ENCODE measurements around the gene SPOCK1.

Gene SPOCK1

DNA sequence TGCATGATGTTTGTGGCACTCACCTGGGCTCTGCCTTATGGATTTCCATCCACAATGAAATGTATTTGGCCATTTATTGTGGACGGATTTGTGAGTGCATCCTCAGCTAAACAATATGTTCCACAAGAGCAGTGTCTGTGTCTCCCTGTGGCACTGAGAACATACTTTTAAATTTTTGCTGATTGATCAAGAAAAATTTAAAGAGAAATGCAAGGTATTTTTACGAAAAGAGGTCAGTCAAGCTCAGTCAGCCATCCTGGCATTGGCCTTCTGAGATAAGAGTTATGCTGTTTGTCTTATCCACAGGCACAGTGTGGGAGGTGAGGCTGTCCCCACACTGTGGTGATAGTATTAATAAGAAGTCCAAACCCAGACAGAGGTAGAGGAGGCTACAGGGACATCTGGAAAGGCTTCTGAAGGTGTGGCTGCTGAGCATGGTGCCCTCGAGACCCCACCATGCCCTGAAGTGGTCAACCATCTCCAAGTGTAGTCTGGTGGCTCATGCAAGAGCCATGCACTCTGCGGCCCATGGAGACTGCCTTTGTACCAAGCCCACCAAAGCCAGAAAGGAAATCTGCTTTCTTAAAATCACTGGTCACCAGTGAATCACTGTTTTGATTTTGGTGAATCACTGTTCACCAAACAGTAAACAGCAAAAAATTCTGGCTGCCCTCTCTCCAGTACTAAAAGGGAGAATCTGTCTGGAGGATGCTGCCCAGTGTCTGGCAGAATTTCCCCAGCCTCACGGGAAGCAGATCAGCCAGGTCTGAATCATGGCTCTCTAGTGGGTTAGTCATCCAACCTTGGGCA is 28.8 kb downstream of the SPOCK1 start:
- Histone ChIP-seq H4K20me1 (ENCODE audit: insufficient read depth, low read length) (no peaks in the 10 kb centered on the region), H3K36me3 (ENCODE audit: insufficient read depth, low read length) (no peaks in the 10 kb centered on the region), H3K4me2 (ENCODE audit: insufficient read depth, low read length) (no peak overlapping the region), H3K4me1 (ENCODE audit: insufficient read depth, low read length) (no peaks in the 10 kb centered on the region), H3K4me3 (ENCODE audit: low read depth in 1 of 2, low read length in 2 of 2) (no peak overlapping the region), H3K9ac (ENCODE audit: low read depth, low read length) (no peak overlapping the region), H2AFZ (ENCODE audit: low read depth, low read length) (no peak overlapping the region), H3K79me2 (ENCODE audit: insufficient read depth, low read length) (no peaks in the 10 kb centered on the region), H3K9me3 (ENCODE audit: insufficient read depth, low read length, severe bottlenecking) (no peaks in the 10 kb centered on the region), H3K27me3 (ENCODE audit: insufficient read depth, low read length, poor library complexity) (peaks cover 10% of the 10 kb centered on the region), H3K27ac (ENCODE audit: low read length) (no peak overlapping the region)
- TF ChIP-seq EZH2 (IDR thresholded peaks at IDR 0.05; ENCODE audit: borderline replicate concordance, low read depth, low read length, severe bottlenecking): no peak
- no peak for TF ChIP-seq CTCF (IDR thresholded peaks at IDR 0.05; ENCODE audit: borderline replicate concordance, extremely low read depth, low read length, poor library complexity, severe bottlenecking)
- no peak for ATAC-seq (ENCODE audit: insufficient read depth, low read depth)
- no peak for DNase-seq

DNA sequence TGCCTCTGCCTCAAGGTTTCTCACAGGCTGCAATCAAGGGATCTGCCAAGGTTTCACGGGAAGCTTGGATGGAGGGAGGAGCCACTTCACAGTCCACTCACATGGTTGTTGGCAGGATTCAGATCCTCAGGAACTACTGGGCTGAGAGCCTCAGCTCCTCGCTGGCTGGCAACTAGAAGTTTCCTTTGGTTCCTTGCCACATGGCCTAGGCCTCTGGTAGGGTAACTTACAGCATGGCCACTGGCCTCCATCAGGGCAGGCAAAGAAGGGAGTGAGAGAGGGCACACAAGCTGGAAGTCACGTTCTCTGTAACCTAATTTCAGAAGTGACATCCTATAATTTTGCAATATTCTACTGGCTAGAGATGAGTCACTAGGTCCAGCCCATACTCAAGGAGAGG is 32.2 kb downstream of the SPOCK1 start:
- Histone ChIP-seq H3K36me3 (ENCODE audit: insufficient read depth, low read length) (no peaks in the 10 kb centered on the region), H3K9ac (ENCODE audit: low read depth, low read length) (no peak overlapping the region), H2AFZ (ENCODE audit: low read depth, low read length) (no peak overlapping the region), H3K4me2 (ENCODE audit: insufficient read depth, low read length) (no peak overlapping the region), H3K9me3 (ENCODE audit: insufficient read depth, low read length, severe bottlenecking) (no peaks in the 10 kb centered on the region), H3K79me2 (ENCODE audit: insufficient read depth, low read length) (no peaks in the 10 kb centered on the region), H3K27ac (ENCODE audit: low read length) (no peak overlapping the region), H3K4me1 (ENCODE audit: insufficient read depth, low read length) (no peaks in the 10 kb centered on the region), H4K20me1 (ENCODE audit: insufficient read depth, low read length) (no peaks in the 10 kb centered on the region), H3K4me3 (ENCODE audit: low read depth in 1 of 2, low read length in 2 of 2) (no peak overlapping the region), H3K27me3 (ENCODE audit: insufficient read depth, low read length, poor library complexity) (peaks cover 8% of the 10 kb centered on the region)
- TF ChIP-seq CTCF (IDR thresholded peaks at IDR 0.05; ENCODE audit: borderline replicate concordance, extremely low read depth, low read length, poor library complexity, severe bottlenecking) (no peak), EZH2 (IDR thresholded peaks at IDR 0.05; ENCODE audit: borderline replicate concordance, low read depth, low read length, severe bottlenecking) (no peak)
- ATAC-seq (ENCODE audit: insufficient read depth, low read depth): no peak
- no peak for DNase-seq

DNA sequence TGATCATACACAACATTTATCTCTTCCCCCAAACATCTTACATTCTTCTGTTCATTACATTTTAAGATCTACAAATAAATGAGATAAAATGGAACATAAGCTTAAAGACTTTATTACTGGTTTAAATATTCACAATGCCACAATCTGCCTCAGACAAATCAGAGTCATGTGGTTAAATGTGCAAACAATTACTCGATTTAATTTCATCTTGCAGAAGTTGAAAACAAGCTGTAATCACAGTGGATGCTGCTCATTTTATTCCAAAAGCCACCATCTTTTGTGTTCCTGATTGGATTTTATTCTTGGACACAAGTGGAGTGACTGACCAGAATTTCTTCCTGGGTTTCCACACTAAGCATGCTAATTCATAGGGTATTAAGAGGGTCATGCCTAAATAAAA is 33.2 kb downstream of the SPOCK1 start:
- Histone ChIP-seq H3K36me3 (ENCODE audit: insufficient read depth, low read length) (no peaks in the 10 kb centered on the region), H3K4me2 (ENCODE audit: insufficient read depth, low read length) (no peak overlapping the region), H3K27ac (ENCODE audit: low read length) (no peak overlapping the region), H3K9me3 (ENCODE audit: insufficient read depth, low read length, severe bottlenecking) (no peaks in the 10 kb centered on the region), H2AFZ (ENCODE audit: low read depth, low read length) (no peak overlapping the region), H3K79me2 (ENCODE audit: insufficient read depth, low read length) (no peaks in the 10 kb centered on the region), H3K4me1 (ENCODE audit: insufficient read depth, low read length) (no peaks in the 10 kb centered on the region), H3K4me3 (ENCODE audit: low read depth in 1 of 2, low read length in 2 of 2) (no peak overlapping the region), H3K9ac (ENCODE audit: low read depth, low read length) (no peak overlapping the region), H4K20me1 (ENCODE audit: insufficient read depth, low read length) (no peaks in the 10 kb centered on the region), H3K27me3 (ENCODE audit: insufficient read depth, low read length, poor library complexity) (peaks cover 8% of the 10 kb centered on the region)
- DNase-seq (no peak), ATAC-seq (ENCODE audit: insufficient read depth, low read depth) (no peak)
- TF ChIP-seq EZH2 (IDR thresholded peaks at IDR 0.05; ENCODE audit: borderline replicate concordance, low read depth, low read length, severe bottlenecking) (no peak), CTCF (IDR thresholded peaks at IDR 0.05; ENCODE audit: borderline replicate concordance, extremely low read depth, low read length, poor library complexity, severe bottlenecking) (no peak)
